GM11168 (cell line): ENCODE data around the gene WFDC1.

Experiments used
- in situ Hi-C: fragments of 300-500 bp; cut with MboI; formaldehyde crosslinking; loops from one replicate; pipeline ENCODE4 v1.12.0; 2022; ENCODE audit warnings: low sequenced_read_pairs; ENCODE audit not compliant: unreplicated experiment

The WFDC1 gene

DNA sequence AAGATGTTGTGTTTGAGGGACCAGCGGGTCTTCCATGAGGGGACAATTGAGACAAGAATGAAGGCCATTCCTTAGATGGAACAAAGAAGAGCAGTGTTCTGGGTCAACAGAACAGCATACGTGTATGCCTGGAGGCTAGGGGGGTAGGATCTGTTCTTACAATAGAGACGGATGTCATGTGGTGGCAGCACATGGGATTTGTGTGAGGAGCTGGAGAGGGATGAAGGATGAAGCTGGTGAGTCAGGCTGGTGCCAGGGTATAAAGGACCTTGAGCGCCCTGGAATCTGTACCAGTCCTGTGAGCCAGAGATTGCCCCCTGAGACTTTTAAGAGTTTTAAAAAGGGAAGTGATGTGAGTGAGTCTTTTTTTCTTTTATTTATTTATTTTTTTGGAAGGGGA is 22.8 kb upstream of the WFDC1 start:
- in situ Hi-C loops = no loop called here

DNA sequence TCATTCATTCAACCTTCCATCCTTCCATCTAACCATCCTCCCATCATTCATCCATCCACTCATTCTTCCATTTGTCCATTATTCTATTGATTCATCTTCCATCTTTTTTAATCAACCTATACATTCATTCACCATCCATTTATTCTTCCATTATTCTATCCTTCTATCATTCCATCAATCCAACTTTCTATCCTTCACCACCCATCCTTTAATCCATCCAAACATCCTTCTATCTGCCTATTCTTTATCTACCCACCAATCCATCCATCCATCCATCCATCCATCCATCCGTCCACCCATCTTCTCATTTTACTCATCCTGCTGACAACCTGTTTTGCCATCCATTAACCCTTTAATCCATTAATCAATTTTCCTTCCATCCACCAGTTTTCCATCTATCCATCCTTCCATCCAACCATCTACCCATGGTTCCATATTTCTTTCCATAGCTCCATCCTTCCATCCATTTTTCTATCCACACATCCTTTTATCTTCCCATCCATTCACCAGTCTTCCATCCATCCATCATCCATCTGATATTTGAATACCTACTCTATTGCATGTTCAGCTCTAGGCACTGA is 21.8 kb upstream of the WFDC1 start:
- in situ Hi-C loops = no loop called here

DNA sequence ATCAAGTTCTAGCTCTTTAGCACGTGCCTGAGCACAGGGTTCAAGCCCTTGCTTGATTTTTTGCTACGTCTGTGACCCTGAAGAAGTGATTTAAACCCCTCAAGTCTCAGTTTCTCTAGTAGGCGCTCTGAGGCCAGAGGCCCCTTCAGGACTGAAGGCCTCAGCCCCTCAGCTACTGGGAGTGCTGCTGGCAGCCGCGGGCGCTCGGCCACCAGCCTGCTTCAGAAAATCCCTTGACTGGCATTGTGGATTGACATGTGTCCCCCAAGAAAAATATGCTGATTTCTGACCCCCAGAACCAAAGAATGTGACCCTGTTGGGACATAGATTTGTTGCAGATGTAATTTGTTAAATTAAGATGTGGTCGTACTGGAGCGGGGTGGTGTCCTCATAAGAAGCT is 20.2 kb upstream of the WFDC1 start:
- in situ Hi-C loops = no loop called here

DNA sequence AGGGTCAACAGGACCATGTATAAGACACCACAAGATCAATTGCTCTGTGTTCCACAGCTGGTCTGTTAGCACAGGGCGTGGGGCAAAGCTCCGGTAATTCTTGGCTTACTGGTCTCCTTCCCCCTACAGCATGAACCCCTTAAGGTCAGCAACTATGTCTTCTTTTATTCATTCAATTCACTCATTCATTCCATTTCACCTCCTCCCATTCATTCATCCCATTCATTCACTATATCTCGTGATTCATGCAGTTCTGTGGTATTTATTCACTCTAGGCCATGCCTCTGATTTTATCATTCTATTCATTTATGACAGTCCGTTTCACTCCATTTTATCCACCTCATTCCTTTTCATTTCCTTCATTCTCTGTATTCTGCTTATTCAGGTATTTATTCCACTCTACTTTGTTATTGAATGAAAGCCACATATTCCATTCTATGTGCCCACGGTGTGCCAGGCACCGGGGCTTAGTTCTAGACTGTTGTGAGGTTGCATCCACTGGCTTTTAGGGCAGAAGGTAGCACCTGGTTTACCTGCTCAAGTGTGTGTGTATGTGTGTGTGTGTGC is 19.0 kb upstream of the WFDC1 start:
- in situ Hi-C loops = no loop called here

DNA sequence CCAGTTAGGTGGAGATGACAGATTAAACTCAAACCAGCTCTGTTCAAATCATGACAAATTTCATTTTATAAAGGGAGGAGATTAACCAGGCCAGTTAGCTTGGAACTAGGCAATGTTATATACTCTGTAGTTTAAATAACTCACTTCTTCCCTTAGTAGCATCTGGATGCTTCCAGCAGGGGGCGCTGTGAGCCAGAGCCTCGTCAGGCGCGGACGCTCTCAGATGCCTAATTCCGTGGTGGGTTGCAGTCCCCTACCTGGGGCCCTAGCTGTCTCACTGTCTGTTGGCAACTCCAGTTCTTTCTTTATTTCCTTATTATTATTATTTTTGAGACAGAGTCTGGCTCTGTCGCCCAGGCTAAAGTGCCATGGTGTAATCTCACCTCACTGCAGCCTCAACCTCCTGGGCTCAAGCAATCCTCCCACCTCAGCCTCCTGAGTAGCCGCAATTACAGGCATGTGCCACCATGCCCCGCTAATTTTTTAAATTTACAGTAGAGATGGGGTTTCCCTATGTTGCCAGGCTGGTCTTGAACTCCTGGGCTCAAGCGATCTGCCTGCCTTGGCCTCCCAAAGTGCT is 17.3 kb upstream of the WFDC1 start:
- in situ Hi-C loops = no loop called here

DNA sequence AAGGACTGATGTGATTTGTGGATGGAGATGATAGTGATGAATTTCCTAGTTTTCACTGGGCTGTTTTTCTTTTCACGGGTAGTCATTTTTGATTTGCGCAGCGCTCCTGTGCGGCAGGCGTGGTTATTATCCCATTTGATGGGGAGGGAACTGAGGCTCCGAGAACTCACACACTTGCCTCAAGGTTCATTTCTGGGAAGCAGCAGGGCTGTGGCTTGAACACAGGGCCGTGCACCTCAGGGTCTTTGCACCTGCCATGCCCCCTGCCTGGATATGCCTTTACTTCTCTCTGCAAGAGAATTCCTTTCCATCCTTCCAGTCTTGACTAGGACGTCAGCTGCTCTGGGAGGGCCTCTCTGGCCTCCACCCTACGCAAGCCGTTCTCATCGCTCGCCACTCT is 16.3 kb upstream of the WFDC1 start:
- in situ Hi-C loops = no loop called here

DNA sequence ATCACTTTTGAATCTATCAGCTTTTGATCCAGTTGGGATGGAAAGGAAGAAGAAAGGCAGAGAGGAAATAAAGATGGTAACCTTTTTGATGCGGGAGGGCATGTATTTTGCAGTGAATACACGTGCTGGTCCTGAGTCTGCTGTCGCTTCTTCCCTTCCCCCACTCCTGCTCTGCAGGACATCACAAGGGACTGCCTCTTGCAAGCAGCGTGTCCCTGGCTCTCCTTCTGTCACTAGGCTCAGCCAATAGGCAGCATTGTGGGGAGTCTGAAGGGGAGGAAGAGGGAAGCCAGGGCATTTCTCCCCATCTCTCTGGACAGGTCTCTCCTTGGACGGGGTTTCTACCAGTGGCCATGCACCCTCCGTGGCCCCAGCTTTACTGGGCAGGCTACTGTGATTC is 15.7 kb upstream of the WFDC1 start:
- in situ Hi-C loops = no loop called here

DNA sequence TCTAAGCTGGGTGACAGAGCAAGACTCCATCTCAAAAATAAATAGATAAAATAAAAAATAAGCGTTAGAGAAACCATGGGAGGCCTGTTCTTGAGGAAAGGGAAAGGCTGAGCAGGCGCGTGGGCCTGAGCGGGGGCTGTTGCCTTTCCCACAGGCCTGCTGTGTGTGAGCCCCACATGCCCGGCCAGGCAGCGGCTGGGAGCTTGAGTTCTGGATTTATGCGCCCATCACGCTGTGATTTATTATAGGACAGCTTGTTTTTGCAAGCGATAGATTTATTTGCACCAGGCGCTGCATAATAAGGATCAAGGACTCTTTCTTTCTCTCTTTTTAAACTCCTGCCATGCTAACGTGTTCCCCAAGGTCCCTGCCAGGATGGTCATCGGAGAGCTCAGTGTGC is 14.8 kb upstream of the WFDC1 start:
- in situ Hi-C loops = no loop called here

DNA sequence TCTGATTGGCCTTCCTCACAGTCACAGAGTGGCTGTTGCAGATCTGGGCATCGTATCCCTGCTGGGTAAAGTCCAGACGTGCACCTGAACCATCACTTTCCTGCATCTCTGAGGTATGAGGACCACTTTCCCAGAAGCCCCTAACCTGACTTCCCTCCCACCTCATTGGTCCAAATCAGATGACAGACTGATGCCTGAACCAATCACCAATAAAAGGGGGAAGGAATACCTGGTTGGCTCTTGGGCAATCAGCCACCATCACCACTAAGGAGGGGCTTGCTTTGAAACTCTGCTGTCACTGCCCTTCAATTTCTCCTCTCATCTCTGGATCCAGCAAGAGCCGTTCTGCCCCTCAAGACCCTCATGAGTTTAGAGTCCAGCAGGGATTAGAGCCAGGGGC is 13.6 kb upstream of the WFDC1 start:
- in situ Hi-C loops = no loop called here

DNA sequence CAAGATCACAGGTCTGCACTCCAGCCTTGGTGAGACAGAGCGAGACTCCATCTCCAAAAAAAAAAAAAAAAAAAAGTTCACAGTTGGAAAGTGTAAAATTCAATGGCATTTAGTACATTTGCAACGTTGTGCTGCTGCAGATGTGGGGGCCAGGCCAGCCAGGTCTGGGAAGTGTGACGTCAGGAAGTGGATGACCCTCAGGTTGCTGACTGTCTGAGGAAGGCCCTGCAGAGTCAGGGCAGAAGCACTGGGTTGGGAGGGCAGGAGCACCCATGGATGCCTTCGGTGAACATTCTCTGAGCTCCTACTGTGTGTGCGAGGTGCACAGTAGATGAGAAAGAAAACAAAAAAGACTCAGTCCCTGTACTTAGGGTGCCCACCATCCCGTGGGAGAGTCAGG is 12.1 kb upstream of the WFDC1 start:
- in situ Hi-C loops = no loop called here

DNA sequence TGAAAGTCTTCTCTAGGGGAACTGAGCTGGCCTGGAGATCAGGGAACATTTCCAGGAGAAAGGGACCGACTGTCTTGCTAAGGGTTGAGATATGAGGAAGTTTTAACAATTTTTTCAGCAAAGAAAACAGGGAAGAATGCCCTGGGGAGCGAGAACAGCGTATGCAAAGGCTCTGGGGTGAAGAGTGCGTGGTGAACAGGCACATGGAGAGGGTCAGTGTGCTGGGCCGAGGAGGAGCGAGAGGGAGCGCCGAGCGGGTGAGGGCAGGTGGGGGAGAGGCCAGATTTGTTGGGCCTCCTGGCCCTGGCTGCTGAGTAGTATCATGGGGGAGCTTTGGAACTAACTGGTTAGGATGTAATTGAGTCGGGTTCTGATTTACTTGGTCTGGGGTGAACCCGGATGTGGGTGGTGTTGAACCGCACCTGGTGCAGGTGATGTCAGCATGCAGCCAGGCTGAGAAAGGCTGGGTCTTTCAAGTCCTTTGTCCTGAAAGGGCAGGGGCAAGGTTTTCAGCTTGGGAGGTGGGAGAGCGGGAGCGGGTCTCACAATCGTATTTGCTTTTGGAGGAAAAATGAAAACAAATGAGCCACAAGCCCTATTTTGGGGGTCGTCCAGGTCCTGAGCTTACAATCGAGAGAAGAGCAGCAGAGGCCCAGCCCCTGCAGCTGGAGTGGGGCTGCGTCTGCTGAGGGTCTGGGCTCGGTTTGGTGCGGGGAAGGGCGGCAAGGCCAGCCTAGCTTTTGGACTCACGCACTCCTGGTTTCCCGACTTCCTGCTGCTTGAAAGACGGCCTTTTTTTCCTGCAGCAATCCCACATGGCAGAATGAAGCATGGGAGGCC is 11.1 kb upstream of the WFDC1 start:
- in situ Hi-C loops = no loop called here

DNA sequence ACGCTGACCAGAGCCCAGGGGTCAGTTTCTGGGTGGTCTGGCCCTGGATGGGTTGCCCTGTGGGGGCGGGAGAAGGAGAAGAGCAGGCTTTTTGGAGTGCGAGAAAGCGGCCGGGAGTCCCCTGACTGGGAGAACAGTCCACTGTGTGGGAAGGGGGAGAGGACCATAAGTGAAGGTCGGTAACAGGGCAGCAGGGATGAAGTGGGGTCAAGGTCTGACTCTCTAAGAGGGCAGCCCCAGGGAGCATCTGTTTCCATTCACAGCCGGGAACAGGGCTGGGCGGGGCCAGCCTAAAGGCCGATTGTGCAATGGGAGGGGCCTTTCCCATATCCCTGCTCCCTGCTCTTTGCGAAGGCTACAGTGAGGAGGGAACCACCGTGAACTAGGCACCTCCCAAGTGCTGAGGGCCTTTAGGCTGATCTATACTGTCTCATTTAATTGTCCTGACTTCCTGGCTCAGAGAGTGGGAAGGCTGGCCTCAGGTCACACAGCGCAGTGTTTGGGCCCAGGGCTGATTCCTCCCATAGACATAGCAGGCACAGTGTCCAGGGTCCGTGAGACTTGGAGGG is 10.4 kb upstream of the WFDC1 start:
- in situ Hi-C loops = no loop called here

DNA sequence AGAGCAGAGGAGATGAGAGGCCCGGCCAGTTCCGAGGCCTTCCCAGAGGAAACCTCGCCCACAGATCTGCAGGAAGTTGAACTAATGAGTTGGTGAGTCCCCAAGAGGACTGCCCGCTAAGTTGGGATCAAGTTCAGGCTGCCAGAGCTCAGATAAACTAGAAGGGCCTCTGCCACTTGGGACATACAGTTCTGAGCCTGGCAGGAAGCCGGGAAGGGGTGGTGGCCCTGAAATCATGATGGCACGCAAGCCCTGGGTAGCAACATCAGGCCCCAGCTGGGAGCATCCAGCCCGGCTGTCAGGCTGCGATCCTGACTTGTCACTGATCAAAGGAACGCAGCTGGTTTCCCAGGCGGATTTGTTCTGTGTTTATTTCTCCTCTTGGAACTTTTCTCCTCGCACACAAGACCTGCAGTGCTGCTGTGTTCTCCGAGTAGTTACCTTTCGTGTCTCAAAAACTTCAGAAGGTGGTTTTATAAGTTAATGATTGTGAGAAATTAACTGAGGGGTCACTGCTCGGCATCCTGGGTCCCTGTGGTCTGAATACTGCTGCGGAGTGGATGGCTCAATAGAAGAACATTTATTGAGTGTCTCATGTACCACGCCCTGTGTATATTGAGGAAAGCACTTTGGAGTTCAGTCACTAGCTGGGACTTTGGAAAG is 8.0 kb upstream of the WFDC1 start:
- in situ Hi-C loops = no loop called here

DNA sequence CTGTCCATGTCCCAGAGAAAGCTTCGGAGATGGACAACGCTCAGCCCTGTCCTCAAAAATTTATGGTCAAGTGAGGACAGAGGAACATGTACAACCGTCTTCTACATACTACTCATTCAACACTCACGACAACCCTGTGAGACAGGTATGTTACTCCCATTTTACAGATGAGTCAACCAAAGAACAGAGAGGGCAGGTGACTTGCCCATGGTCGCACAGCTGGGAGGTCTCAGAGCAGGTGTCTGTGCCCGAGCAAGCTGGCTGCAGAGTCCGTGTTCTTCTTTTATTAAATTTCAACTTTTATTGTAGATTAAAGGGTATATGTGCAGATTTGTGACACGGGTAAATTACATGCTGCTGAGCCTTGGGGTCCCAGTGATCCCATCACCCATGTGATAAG is 5.8 kb upstream of the WFDC1 start:
- in situ Hi-C loops = no loop called here

DNA sequence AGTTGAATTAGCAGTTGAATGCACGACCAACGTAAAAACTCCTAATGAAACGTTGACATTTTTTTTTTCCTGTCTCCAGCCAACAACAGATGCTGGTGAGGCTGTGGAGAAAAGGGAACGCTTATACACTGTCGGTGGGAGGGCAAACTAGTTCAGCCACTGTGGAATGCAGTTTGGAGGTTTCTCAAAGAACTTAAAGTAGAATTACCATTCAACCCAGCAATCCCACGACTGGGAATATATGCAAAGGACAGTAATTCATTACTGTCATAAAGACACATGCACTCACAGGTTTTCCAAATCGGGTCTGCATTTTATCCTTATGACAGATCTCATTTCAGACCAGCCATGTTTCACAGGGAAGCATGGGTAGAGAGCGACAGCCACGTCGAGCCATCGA is 3.5 kb upstream of the WFDC1 start:
- in situ Hi-C loops = no loop called here

DNA sequence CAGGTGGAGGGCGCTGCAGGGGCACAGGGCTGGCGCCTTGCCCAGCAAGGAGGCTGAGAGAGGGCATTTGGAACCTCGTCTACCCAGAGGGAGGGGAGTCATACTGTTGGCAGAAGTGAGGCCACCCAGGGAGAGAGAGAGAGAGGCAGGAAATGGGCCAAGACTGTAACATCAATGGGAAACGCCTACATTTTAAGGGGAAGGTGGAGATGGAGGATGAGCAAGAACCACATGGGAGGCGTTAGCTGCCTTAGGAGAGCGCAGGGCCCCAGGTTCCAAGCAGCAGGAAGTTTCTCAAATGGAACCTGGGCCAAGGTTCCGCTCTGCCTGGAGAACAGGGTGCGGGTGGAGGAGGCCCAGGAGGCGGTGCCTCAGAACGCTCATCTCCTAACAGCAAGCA is 2.7 kb upstream of the WFDC1 start:
- in situ Hi-C loops = no loop called here

DNA sequence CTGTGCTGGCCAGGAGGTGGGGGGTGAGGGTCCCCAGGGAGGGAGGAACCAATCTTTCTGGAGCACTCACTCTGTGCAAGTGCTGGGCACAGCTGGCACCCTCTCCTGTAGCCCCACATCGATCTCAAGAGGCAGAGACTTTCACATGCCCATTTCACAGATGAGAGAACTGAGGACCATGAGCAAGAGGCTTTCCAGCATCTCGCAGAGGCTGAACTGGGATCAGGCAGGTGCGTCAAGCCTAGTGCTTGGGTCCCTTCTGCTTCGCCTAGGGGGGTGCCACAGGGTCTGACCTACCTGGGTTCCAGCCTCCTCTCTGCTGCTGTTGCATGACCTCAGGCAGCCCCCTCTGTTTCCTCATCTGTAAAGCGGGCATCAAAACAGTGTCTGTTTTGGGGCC is 1.3 kb upstream of the WFDC1 start:
- in situ Hi-C loops = no loop called here

DNA sequence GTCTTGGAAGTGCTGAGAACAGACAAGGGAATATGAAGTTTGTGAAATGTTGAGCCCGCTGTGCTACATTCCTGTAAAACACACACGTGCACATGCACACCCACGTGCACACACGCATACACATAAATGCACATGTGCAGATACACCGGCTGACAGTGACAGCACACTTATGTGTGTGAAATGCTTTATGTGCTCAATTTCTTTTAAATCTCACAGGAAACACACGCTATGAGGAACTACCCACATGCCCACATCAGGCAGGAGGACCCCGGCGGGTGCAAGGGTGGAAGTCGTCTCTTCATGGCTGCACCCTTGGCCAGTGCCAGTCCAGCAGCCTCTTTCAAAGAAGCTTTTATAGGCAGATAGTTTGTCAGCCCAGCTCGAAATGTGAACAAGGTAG is 561 bp upstream of the WFDC1 start:
- in situ Hi-C loops = no loop called here

DNA sequence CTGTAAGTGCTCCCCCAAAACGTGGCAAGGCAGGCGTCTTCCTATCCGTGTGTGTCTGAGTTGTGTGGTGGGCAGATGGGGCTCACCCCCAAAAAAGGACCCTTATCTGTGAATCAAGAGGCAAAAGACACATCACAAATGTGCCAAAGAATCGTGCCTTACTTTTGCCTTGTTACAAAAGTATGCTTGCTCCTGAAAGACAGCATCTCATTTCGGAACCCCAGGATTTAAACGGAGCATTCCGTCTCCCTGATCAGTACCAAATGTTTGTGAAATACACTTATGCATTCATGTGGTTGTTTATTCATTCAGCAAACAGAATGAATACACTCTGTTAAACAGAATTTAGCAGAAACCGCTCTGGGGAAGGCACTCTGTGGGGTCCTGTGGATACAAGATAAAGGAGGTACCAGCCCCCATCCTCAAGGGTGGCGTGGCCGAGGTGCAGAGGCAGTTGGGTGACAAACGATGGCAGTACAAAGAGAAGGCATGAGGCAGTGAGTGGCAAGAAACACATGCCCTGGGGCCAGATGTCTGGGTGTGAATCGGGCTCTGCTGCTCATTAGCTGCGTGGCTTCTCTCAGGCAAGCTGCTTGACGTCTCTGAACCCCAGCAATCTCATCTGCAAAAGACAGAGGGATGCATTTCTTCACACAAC is 654 bp downstream of the WFDC1 start:
- in situ Hi-C loops = no loop called here

DNA sequence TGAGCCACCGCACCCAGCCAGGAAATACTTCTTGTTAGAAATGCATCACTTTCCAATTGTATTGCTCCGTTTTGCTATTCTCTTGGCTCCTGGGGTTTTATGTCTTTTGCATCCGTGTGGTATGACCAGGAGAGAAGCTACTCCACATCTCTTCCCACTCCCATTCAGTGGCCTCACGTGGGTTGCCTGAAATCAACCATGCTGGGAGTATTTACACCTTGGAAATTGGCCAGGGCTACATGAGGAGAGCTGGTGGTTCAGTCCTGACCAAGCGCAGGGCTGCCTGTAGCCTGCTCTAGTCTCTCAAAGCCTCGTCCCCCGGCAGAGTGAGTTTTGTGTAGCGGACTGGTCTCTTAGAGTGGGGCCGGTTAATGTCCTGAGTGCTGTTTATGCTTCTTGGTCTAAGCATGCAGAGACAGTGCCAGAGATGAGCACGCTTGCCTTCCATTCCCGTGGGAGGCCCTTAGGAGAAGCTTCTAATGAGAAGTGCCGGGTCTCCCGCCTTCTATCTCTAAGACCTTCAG is 3.8 kb downstream of the WFDC1 start:
- in situ Hi-C loops = no loop called here
